Endothelial cell of umbilical vein (primary cell): ENCODE measurements around the gene ULBP1. TPM values are rescaled to one million over a fixed set of nuclear protein-coding genes. Genes with fewer than 3 reads are reported as not detected.

Experiments used
- BruUV-seq: library from RNA; stranded (reverse); fragments of 400-500 nt; replicated peaks from 2 replicates; lab custom pipeline; 2021; lab: Mats Ljungman, UMichigan
- CTCF ChIA-PET: fragments of 300-600, 350-600 bp; sonication (Branson Sonifier 250); formaldehyde crosslinking; loops from one replicate; lab custom pipeline; 2021; ENCODE audit warnings: antibody characterized with exemption, inconsistent platforms; lab: Charles Lee
- POLR2A ChIA-PET: fragments of 300-600, 350-600 bp; sonication (Branson Sonifier 250); formaldehyde crosslinking; loops from one replicate; lab custom pipeline; 2021; ENCODE audit warnings: antibody characterized with exemption, inconsistent platforms; lab: Charles Lee
- DNase-seq: peaks from one replicate; pipeline ENCODE4 v3.0.0-alpha.2; 2011; ENCODE audit warnings: low read depth, low spot score
- FAIRE-seq: peaks from 2 replicates; lab custom pipeline; 2011; peaks lifted over from hg19 to GRCh38; lab: Jason Lieb, UNC
- H2AFZ ChIP-seq: 2 replicates; pipeline ENCODE4 v1.6.0; 2012; ENCODE audit warnings: low read depth, low read length, control low read depth, inconsistent platforms
- H3K27ac ChIP-seq: 2 replicates; pipeline ENCODE4 v1.5.1; 2011; ENCODE audit warnings: low read depth, mild to moderate bottlenecking, control low read depth, low read length, moderate library complexity; ENCODE audit not compliant: insufficient read depth
- H3K27me3 ChIP-seq, 2 experiments: 2 replicates each; pipeline versions ENCODE4 v1.6.0 to v1.6.1; 2011; ENCODE audit warnings: low read length in 2 of 2, mixed read lengths in 1 of 2; ENCODE audit not compliant: control insufficient read depth in 2 of 2, insufficient read depth in 2 of 2
- H3K36me3 ChIP-seq, 2 experiments: 2 replicates in 1 of 2; 3 replicates in 1 of 2; pipeline ENCODE4 v1.5.1; 2011; ENCODE audit warnings: low read length in 2 of 2, mild to moderate bottlenecking in 1 of 2, moderate library complexity in 1 of 2; ENCODE audit not compliant: control insufficient read depth in 2 of 2, insufficient read depth in 2 of 2; ENCODE audit errors: extremely low read depth in 1 of 2
- H3K4me1 ChIP-seq: 3 replicates; pipeline ENCODE4 v1.5.1; 2011; ENCODE audit warnings: mild to moderate bottlenecking, low read length; ENCODE audit not compliant: control insufficient read depth, insufficient read depth; ENCODE audit errors: extremely low read depth
- H3K4me2 ChIP-seq: 2 replicates; pipeline ENCODE4 v1.6.1; 2011; ENCODE audit warnings: low read length, control low read depth, mixed read lengths; ENCODE audit not compliant: insufficient read depth
- H3K4me3 ChIP-seq, 3 experiments: fragments of 200-600 bp in 1 of 3; sonication (generic), shearing (Covaris generic) in 1 of 3; replicated peaks in 1 of 3; 2 replicates each; pipeline ENCODE4 v1.5.1; 2011 to 2016; ENCODE audit warnings: control low read depth in 3 of 3, low read length in 3 of 3, mild to moderate bottlenecking in 2 of 3, inconsistent platforms in 1 of 3, low read depth in 1 of 3, moderate library complexity in 1 of 3; ENCODE audit not compliant: insufficient read depth in 1 of 3
- H3K79me2 ChIP-seq: 2 replicates; pipeline ENCODE4 v1.6.0; 2012; ENCODE audit warnings: low read length, inconsistent platforms; ENCODE audit not compliant: control insufficient read depth, insufficient read depth
- H3K9ac ChIP-seq: replicated peaks from 2 replicates; pipeline ENCODE3; 2011; ENCODE audit warnings: low read length, control low read depth; ENCODE audit not compliant: insufficient read depth; ENCODE audit errors: extremely low read depth
- H3K9me1 ChIP-seq: replicated peaks from 3 replicates; pipeline ENCODE4 v1.6.0; 2011; ENCODE audit warnings: mild to moderate bottlenecking, low read length; ENCODE audit not compliant: control insufficient read depth, insufficient read depth; ENCODE audit errors: extremely low read depth
- H3K9me3 ChIP-seq: replicated peaks from 2 replicates; pipeline ENCODE4 v1.5.1; 2012; ENCODE audit warnings: low read length, inconsistent platforms; ENCODE audit not compliant: control insufficient read depth, insufficient read depth
- H4K20me1 ChIP-seq: replicated peaks from 2 replicates; pipeline ENCODE3; 2011; ENCODE audit warnings: mild to moderate bottlenecking, low read length; ENCODE audit not compliant: control insufficient read depth, insufficient read depth; ENCODE audit errors: extremely low read depth
- CTCF ChIP-seq, 2 donors: IDR thresholded peaks; 1 replicate in 1 of 2; 2 replicates in 1 of 2; pipeline ENCODE4 v1.5.1; 2011; ENCODE audit warnings: low read length in 2 of 2, mild to moderate bottlenecking in 2 of 2, moderate library complexity in 2 of 2, control low read depth in 1 of 2, inconsistent platforms in 1 of 2, low read depth in 1 of 2; ENCODE audit not compliant: insufficient read depth in 1 of 2; ENCODE audit errors: extremely low read depth in 1 of 2
- EZH2 ChIP-seq: IDR thresholded peaks from 2 replicates; pipeline ENCODE4 v1.6.1; 2012; ENCODE audit warnings: borderline replicate concordance, low read depth, mild to moderate bottlenecking, moderate library complexity, low read length, inconsistent platforms; ENCODE audit not compliant: severe bottlenecking
- FOS ChIP-seq: IDR thresholded peaks from 2 replicates; pipeline ENCODE4 v1.6.1; 2011; ENCODE audit warnings: mild to moderate bottlenecking, low read length, moderate library complexity, borderline replicate concordance; ENCODE audit not compliant: insufficient read depth
- GATA2 ChIP-seq: IDR thresholded peaks from 2 replicates; pipeline ENCODE4 v1.7.0; 2011; ENCODE audit warnings: low read depth, mild to moderate bottlenecking, moderate library complexity, mixed read lengths, low read length; ENCODE audit not compliant: insufficient read length, insufficient read depth
- JUN ChIP-seq: IDR thresholded peaks from 2 replicates; pipeline ENCODE4 v1.6.1; 2011; ENCODE audit warnings: borderline replicate concordance, low read depth; ENCODE audit not compliant: insufficient read length, insufficient read depth
- MYC ChIP-seq: IDR thresholded peaks from one replicate; pipeline ENCODE4 v1.6.1; 2011; ENCODE audit warnings: mild to moderate bottlenecking, low read depth, low read length
- POLR2A ChIP-seq: IDR thresholded peaks from 2 replicates; pipeline ENCODE4 v1.6.1; 2012; ENCODE audit warnings: low read depth, mild to moderate bottlenecking, control low read depth, low read length
- POLR2AphosphoS5 ChIP-seq: IDR thresholded peaks from 2 replicates; pipeline ENCODE4 v1.6.1; 2012; ENCODE audit warnings: low read depth, mild to moderate bottlenecking, control low read depth, low read length, moderate library complexity; ENCODE audit not compliant: insufficient read depth
- dilution Hi-C: fragments of 300-500 bp; cut with MboI; formaldehyde crosslinking; loops from one replicate; pipeline ENCODE4 v1.15.0; 2019; ENCODE audit warnings: low sequenced_read_pairs; ENCODE audit not compliant: extremely low pct_ligation_motif_present
- intact Hi-C: fragments of 100-400 bp; cut with micrococcal nuclease; formaldehyde crosslinking; loops from one replicate; pipeline ENCODE4 v1.10.0; 2022
- polyA plus RNA-seq, 4 experiments: library from polyadenylated mRNA; depleted of rRNA in 3 of 4; stranded (reverse) in 3 of 4; unstranded in 1 of 4; fragments of >200 nt; gene quantifications; 2 replicates each; pipeline versions ENCODE4 v1.2.1 to v1.2.3, GENCODE V29; 2011 to 2012; ENCODE audit warnings: missing spikeins in 1 of 4
- total RNA-seq: library from RNA; stranded (reverse); gene quantifications from 2 replicates; pipeline ENCODE4 v1.2.3, GENCODE V29; 2021
- TF ChIP-seq, protein P1 (sequence below): IDR thresholded peaks from 2 replicates; pipeline ENCODE4 v1.6.1; 2011; ENCODE audit not compliant: insufficient read depth, insufficient read length

ULBP1 gene
- total and polyA plus RNA-seq, 2 donors (not counting 3 experiments of a cell fraction or from before 2014, with no cell fraction given) = 0.33 to 1.4 TPM

DNA sequence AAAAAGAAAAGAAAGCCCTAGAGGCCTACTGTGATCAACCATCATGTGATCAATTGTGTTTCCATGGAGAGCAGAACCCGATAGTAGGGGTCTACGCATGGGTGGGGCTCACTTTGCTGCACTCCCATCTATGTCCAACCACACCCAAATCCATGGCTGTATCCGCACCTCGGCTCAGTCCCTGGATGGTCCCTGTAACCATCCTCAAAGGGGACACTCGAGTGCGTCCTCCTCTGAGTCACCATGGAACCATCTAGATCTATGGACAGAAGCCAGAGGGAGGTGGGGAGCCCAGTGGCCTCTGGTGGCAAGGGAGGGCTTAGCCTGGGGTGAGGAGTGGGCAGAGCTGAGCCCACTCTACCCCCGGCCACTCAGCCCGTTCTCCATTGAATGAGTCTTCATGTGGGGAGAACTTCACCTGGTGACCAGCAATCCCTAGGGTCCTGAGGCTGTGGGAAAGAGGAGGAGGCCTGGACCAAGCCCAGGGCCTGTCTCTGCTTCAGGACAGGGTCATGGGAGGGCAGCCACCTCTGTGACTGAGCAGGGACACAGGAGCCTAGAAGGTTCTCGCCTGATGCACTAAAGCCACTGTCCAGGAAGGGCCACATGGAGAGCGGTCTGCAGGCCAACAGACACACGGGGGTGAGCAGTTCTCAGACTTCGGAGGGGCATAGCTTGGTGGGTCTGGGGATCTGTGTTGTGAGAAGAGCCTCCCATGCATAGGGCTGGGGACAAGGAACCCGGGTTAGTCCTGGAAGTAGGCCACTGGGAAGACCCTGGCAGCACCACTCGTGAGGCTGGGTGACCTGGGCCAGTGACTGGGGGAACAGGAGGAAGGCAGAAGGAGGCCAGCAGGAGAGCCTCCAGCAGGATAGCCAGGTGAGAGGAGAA is 42.3 kb downstream of the ULBP1 start:
- ChIA-PET POLR2A (no interaction called here), CTCF (interaction anchor here (1.1 to 1.9 kb wide), 2 partner anchors 10 to 41 kb away, joined by 3 to 20 read pairs; no protein-coding TSS in a partner anchor)
- Histone ChIP-seq H3K9ac (no peak overlapping the region), H3K27ac (no peak overlapping the region), H4K20me1 (no peaks in the 10 kb centered on the region), H3K36me3 (no peaks in the 10 kb centered on the region), H3K79me2 (no peaks in the 10 kb centered on the region), H3K9me1 (no peaks in the 10 kb centered on the region), H3K4me3 (peak overlapping the region; percentile 23 to 82 (median 50)), H3K27me3 (peaks cover 12 to 16% of the 10 kb centered on the region in 2 experiments), H3K9me3 (no peaks in the 10 kb centered on the region), H2AFZ (peak overlapping the region; percentile 97), H3K4me2 (peak overlapping the region; percentile 68), H3K4me1 (peaks cover 2% of the 10 kb centered on the region)
- FAIRE-seq (no peak), DNase-seq (no peak)
- intact Hi-C loops = loop anchor here (1.0 to 2.0 kb wide), 3 partner anchors 41 to 65 kb away; partner anchors contain the start of gene ULBP3
- dilution Hi-C loops = no loop called here
- BruUV-seq = no TSS peak
- TF ChIP-seq CTCF (IDR thresholded peaks at IDR 0.05; ENCODE audit: extremely low read depth in 1 of 2, insufficient read depth in 1 of 2, low read depth in 1 of 2, low read length in 2 of 2) = no peak
- TF ChIP-seq POLR2A = no peak
- TF ChIP-seq, protein P1, sequence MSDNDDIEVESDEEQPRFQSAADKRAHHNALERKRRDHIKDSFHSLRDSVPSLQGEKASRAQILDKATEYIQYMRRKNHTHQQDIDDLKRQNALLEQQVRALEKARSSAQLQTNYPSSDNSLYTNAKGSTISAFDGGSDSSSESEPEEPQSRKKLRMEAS = no peak
- no peak for TF ChIP-seq FOS
- no peak for TF ChIP-seq MYC
- no peak for TF ChIP-seq GATA2
- no peak for TF ChIP-seq JUN
- no peak for TF ChIP-seq EZH2
- TF ChIP-seq POLR2AphosphoS5 = no peak
